Immature natural killer cell (primary cell): Measurements from ENCODE around the gene ANKRD44. TPM values are rescaled to one million over a fixed set of nuclear protein-coding genes. Genes with fewer than 3 reads are reported as not detected.

Source experiments
- DNase-seq, 3 donors: peaks; one replicate each; pipeline ENCODE4 v3.0.0; 2022; ENCODE audit warnings: mixed read lengths in 1 of 3
- H3K27ac Mint-ChIP-seq, 6 donors: one replicate each; pipeline ENCODE4 v1.8.0; 2020; ENCODE audit warnings: mixed read lengths in 6 of 6, mild to moderate bottlenecking in 5 of 6, inconsistent platforms in 4 of 6, moderate library complexity in 3 of 6
- H3K27me3 Mint-ChIP-seq, 3 donors: one replicate each; pipeline ENCODE4 v1.8.0; 2020 to 2021; ENCODE audit warnings: low read depth in 3 of 3, mild to moderate bottlenecking in 3 of 3, mixed read lengths in 3 of 3, moderate library complexity in 3 of 3, inconsistent platforms in 1 of 3
- H3K36me3 Mint-ChIP-seq, 3 donors: one replicate each; pipeline ENCODE4 v1.8.0; 2020; ENCODE audit warnings: mixed read lengths in 3 of 3, inconsistent platforms in 2 of 3, mild to moderate bottlenecking in 2 of 3
- H3K4me1 Mint-ChIP-seq, 2 donors: one replicate each; pipeline ENCODE4 v1.8.0; 2020; ENCODE audit warnings: inconsistent platforms in 2 of 2, mild to moderate bottlenecking in 2 of 2, mixed read lengths in 2 of 2, moderate library complexity in 1 of 2
- H3K4me3 Mint-ChIP-seq, 5 donors: one replicate each; pipeline ENCODE4 v1.8.0; 2020; ENCODE audit warnings: mild to moderate bottlenecking in 5 of 5, mixed read lengths in 5 of 5, inconsistent platforms in 3 of 5, moderate library complexity in 3 of 5
- H3K9me3 Mint-ChIP-seq, 6 donors: one replicate each; pipeline ENCODE4 v1.8.0; 2020; ENCODE audit warnings: mild to moderate bottlenecking in 6 of 6, mixed read lengths in 6 of 6, inconsistent platforms in 4 of 6, moderate library complexity in 3 of 6
- polyA plus RNA-seq, 3 donors: library from polyadenylated mRNA; unstranded; fragments of 300-500 nt; fragmentation: Illumina TruSeq; gene quantifications; one replicate each; pipeline ENCODE4 v1.2.3, GENCODE V29; 2021

Gene ANKRD44
- polyA plus RNA-seq, 3 donors from 2014 or later: 58.0 to 125 (median 65.6) TPM

DNA sequence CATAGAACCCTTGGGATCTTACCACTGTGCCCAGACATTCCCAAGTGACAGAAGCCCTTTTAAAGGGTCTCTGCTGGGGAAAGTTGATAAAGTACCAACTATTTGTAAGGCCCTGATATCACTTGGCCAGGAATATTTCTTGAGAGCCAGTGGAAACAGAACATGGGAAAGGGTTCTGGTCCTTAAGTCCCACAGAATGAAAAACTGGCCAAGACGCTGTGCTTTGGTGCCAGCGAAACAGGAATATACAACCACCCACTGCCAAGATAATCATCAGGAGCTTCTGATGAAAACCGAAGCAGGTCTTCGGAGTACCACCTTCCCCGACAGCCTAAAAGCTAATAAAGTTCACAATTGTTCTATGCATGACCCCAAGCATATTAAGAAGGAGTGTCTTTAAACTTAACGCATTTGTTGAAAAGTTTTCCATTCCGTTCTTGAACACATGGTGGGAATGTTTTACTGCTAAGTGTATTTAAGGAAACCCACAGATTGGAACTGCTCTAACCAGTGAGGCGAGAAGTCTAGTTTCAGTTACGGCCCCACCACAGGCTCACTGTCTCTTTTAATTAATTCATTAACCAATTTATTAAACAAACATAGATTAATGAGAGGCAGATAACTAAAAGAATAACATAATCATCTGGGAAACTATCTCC, 152.6 kb downstream of the ANKRD44 start:
- H3K27me3 Mint-ChIP-seq: peaks cover 0 to 5% (median 2%) of the 10 kb centered on the region in 3 donors
- peak overlapping the region in 4 of 5 donors; percentile 33 to 55 (median 48) for H3K4me3 Mint-ChIP-seq
- H3K4me1 Mint-ChIP-seq: peaks cover 85 to 92% of the 10 kb centered on the region in 2 donors
- no peaks in the 10 kb centered on the region for H3K9me3 Mint-ChIP-seq
- H3K27ac Mint-ChIP-seq: peak overlapping the region; percentile 47 to 88 (median 76)
- DNase-seq: no peak
- H3K36me3 Mint-ChIP-seq: peaks cover 0 to 14% (median 5%) of the 10 kb centered on the region in 3 donors

DNA sequence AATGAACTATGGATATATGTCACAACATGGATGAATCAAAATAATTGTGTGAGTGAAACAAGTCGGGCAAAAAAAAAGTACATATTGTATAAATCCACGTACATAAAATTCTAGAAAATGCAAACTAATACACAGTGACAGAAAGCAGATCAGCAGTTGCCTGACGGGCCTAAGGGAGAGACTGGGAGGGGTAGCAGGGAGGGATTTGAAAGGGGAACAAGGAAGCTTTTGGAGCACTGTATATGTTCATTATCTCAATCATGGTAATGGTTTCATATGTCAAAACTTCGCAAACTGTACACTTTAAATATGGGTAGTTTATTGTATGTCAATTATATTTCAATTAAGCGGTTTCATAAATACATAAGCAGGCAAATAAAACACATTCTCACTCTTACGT, 153.8 kb downstream of the ANKRD44 start:
- Mint-ChIP-seq H3K9me3 (no peaks in the 10 kb centered on the region), H3K27ac (peak overlapping the region in 5 of 6 donors; percentile 4 to 80 (median 36)), H3K4me1 (peaks cover 85 to 92% of the 10 kb centered on the region in 2 donors), H3K36me3 (peaks cover 0 to 14% (median 5%) of the 10 kb centered on the region in 3 donors), H3K27me3 (peaks cover 0 to 5% (median 4%) of the 10 kb centered on the region in 3 donors), H3K4me3 (no peak overlapping the region)
- no peak for DNase-seq

DNA sequence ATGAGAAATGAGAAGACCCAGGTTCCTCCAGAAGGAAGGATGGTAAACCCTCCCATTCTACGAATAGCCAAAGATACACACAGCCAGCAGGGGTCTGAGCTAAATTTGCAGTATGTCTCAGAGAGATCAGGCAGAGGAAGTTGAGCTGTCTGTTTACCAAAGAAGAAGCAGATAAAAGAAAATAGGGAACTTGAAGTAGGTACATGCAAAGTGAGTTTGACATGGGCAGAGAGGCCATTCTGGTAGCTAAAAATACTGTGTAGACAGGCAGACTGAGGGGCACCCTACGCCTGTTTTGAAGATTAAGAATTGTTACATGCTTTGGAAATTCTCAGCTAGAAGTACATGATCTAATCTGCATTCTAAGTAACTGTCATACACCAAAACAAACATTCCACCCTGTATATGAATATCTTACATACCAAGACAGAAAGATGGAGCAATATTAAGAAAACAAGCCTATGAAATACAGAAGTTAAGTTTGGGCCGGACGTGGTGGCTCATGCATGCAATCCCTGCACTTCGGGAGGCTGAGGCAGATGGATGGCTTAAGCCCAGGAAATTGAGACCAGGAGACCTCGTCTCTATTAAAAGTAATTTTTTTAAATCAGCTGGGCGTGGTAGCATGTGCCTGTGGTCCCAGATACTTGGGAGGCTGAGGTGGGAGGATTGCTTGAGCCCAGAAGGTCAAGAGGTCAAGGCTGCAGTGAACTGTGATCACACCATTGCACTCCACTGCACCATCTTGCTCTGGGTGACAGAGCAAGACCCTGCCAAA, 157.9 kb downstream of the ANKRD44 start:
- peaks cover 80 to 90% of the 10 kb centered on the region in 2 donors for H3K4me1 Mint-ChIP-seq
- H3K9me3 Mint-ChIP-seq: no peaks in the 10 kb centered on the region
- peaks cover 0 to 5% (median 3%) of the 10 kb centered on the region in 3 donors for H3K27me3 Mint-ChIP-seq
- peak overlapping the region; percentile 67 to 89 (median 84) for H3K27ac Mint-ChIP-seq
- DNase-seq: no peak
- peaks cover 0 to 14% (median 5%) of the 10 kb centered on the region in 3 donors for H3K36me3 Mint-ChIP-seq
- peak overlapping the region; percentile 47 to 72 (median 61) for H3K4me3 Mint-ChIP-seq

DNA sequence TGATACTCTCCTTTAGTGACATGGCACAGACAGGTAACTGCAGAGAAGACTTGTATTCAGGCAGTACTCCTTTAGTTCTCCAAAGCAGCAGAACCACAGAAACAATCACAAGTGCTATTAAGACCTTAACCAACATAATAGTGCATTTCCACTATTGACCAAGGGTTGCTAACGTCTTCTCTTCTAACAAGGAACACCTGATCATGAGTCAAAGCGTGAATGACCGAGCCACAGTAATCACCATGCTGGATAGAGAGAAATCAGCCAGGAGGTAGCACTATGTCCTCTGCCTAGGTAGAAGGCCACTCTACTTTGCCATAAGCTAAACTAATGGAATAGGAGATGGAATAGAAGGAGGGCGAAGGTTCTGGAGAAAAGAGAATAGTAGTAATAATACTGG, 161.0 kb downstream of the ANKRD44 start:
- H3K36me3 Mint-ChIP-seq: peaks cover 0 to 6% (median 2%) of the 10 kb centered on the region in 3 donors
- H3K4me1 Mint-ChIP-seq: peaks cover 86 to 96% of the 10 kb centered on the region in 2 donors
- no peak for DNase-seq
- H3K9me3 Mint-ChIP-seq: no peaks in the 10 kb centered on the region
- H3K27me3 Mint-ChIP-seq: peaks cover 0 to 3% (median 2%) of the 10 kb centered on the region in 3 donors
- H3K27ac Mint-ChIP-seq: peak overlapping the region in 5 of 6 donors; percentile 7 to 79 (median 44)
- H3K4me3 Mint-ChIP-seq: no peak overlapping the region

DNA sequence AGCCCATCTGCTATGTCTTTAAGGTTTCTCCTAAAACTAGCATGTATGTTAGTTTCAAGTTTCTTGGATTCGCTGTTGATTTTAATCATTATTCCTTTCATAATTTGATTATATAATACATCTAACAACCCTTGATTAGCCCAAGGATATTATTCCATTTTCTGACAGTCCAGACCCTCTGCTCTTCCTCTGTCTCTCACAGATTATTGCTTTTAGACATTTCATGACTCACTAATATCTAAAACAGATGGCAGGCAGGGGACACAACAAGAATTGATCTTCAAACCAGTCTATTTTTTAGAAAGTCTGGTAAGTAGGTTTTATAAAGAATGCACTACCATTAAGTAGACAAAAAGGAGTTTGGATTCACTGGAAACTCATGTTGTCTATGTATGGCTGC, 162.2 kb downstream of the ANKRD44 start:
- Mint-ChIP-seq H3K4me3 (no peak overlapping the region), H3K27me3 (peaks cover 0 to 5% (median 3%) of the 10 kb centered on the region in 3 donors), H3K27ac (peak overlapping the region in 5 of 6 donors; percentile 22 to 84 (median 60)), H3K36me3 (peaks cover 0 to 8% (median 7%) of the 10 kb centered on the region in 3 donors), H3K4me1 (peaks cover 81 to 95% of the 10 kb centered on the region in 2 donors), H3K9me3 (no peaks in the 10 kb centered on the region)
- no peak for DNase-seq

DNA sequence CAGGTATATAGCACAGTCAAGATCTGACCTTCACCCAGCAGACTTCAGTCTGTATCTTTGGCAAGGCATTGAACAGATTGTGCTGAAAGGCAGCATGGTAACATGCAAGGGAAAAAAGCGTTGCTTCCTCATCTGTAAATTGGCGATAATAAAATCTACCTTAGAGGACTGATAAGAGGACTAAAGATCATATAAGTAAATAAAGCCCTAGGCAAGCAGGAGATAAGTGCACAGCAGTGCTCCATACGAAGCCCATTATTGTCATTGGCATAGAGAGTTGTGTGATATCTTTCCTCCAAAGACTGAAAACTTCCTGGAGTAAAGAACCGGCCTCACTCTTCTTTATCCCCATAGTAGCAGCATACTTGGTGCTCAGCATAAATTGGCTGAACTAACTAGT, 162.6 kb downstream of the ANKRD44 start:
- no peak overlapping the region for H3K4me3 Mint-ChIP-seq

DNA sequence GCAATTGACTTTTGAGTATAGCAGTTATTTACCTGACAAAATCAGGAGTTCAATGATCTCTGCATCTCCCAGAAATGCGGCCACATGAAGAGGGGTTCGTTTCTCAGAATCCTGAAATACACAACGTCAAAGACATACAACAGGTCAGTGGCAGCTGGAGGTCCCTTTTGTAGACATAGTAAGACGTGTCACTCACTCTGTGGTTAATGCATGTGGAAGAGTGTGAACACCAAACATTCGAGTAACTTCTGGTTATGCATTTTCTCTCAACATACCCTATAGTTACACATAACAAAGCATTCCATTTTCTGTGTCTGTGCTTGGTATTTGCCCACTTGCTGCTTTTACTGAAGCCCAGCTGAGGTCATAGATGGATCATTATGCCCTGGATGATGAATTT, 163.6 kb downstream of the ANKRD44 start:
- Mint-ChIP-seq H3K4me1 (peaks cover 76 to 93% of the 10 kb centered on the region in 2 donors), H3K27ac (peak overlapping the region; percentile 76 to 90 (median 79)), H3K4me3 (peak overlapping the region; percentile 36 to 63 (median 52)), H3K9me3 (no peaks in the 10 kb centered on the region), H3K27me3 (peaks cover 0 to 3% (median 1%) of the 10 kb centered on the region in 3 donors), H3K36me3 (peaks cover 4 to 8% (median 7%) of the 10 kb centered on the region in 3 donors)
- no peak for DNase-seq

More for the DNA sequence above, 162.6 kb downstream of the ANKRD44 start:
- DNase-seq: no peak
- H3K4me1 Mint-ChIP-seq: peaks cover 77 to 93% of the 10 kb centered on the region in 2 donors
- H3K27me3 Mint-ChIP-seq: peaks cover 0 to 3% (median 3%) of the 10 kb centered on the region in 3 donors
- H3K36me3 Mint-ChIP-seq: peaks cover 0 to 8% (median 7%) of the 10 kb centered on the region in 3 donors
- H3K9me3 Mint-ChIP-seq: no peaks in the 10 kb centered on the region
- peak overlapping the region; percentile 60 to 90 (median 78) for H3K27ac Mint-ChIP-seq

DNA sequence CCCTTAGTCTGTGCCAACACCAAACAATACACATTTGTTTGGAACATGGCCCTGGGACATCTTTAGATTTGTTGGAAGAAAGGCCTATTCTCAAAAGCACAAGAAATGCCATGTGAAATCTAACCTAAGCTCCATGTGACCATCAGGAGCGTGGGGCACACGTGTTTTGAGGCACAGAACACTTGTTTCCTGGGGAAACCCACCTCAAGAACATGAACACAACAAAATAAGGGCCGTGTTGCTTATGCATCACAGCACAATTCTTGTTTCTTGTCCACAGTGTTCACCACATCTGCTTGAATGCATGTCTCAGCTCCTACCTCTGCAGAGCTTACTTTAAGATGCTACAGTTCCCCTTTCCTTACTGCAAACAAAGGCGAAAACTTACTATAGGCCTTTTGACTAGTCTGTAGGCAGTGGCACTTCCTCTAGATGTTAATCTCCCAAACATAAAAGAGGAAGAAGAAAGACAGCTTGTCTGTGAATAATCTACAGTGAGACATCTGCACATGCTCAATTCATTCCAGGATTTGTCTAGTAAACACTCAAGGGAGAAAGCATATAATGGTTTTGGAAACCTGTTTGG, 165.0 kb downstream of the ANKRD44 start:
- peak overlapping the region; percentile 83 to 93 (median 91) for H3K27ac Mint-ChIP-seq
- no peaks in the 10 kb centered on the region for H3K9me3 Mint-ChIP-seq
- H3K4me3 Mint-ChIP-seq: peak overlapping the region in 4 of 5 donors; percentile 11 to 42 (median 26)
- H3K4me1 Mint-ChIP-seq: peaks cover 78 to 93% of the 10 kb centered on the region in 2 donors
- DNase-seq: peak in 1 of 3 donors; percentile 12
- peaks cover 0 to 3% (median 1%) of the 10 kb centered on the region in 3 donors for H3K27me3 Mint-ChIP-seq
- peaks cover 6 to 8% (median 7%) of the 10 kb centered on the region in 3 donors for H3K36me3 Mint-ChIP-seq

DNA sequence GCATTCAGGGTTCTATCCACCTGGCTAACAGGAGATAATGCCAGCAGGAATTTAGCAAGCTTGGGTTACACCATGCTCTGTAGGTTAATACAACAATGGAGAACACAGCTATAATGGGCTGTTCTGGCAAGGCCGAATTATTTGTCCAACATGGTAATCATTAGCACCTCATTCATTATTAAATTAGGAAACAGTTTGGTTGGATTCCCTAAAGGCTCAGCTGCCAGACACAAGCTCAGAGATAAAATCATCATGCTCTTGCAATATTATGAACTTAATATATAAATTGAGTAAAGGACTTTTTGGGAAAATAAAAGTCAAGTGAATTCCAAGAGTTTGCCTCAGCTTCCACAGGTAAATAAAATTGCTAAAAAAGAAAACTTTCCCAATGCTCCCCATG, 166.4 kb downstream of the ANKRD44 start:
- no peak for DNase-seq
- Mint-ChIP-seq H3K9me3 (no peaks in the 10 kb centered on the region), H3K4me1 (peaks cover 81 to 94% of the 10 kb centered on the region in 2 donors), H3K27ac (peak overlapping the region; percentile 50 to 91 (median 86)), H3K27me3 (peaks cover 0 to 3% (median under 1%) of the 10 kb centered on the region in 3 donors), H3K4me3 (peak overlapping the region in 2 of 5 donors; percentile 8 to 19), H3K36me3 (peaks cover 6 to 8% (median 7%) of the 10 kb centered on the region in 3 donors)

DNA sequence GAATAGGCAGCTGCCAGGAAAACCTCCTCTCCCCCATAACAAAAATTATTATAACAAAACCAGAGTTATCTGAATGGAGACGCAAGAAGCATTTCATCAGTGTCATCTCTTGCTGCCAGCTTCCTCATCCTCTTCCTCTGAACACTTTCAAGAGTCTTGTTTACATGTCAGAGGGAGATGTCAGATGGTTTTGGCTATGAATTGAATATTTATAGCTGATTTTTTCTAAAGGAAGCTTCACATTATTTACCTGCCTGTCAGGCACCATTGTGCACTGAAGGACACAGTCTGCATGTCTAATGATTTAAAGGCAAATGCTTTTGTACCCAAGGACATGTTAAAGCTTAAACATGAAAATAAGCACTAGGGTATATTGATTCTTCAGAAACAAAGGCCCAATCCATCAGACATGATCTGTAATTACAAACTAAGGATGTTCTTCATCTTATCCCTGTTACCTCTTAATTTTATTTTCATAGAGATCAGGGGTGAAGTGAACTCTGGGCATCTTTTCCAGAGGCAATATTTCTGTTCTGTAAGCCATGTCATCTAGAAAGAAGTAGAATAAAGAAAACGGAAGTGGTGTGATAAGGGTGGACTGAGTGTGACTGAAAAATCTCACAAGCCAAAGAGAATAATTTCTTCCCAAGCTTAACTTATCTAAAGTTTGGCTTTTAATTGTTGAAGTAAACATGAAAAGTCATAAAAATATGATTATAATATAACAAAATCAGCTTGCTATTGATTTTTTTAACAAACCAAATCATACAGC, 168.7 kb downstream of the ANKRD44 start:
- Mint-ChIP-seq H3K4me1 (peaks cover 81 to 95% of the 10 kb centered on the region in 2 donors), H3K27ac (peak overlapping the region; percentile 81 to 94 (median 91))

DNA sequence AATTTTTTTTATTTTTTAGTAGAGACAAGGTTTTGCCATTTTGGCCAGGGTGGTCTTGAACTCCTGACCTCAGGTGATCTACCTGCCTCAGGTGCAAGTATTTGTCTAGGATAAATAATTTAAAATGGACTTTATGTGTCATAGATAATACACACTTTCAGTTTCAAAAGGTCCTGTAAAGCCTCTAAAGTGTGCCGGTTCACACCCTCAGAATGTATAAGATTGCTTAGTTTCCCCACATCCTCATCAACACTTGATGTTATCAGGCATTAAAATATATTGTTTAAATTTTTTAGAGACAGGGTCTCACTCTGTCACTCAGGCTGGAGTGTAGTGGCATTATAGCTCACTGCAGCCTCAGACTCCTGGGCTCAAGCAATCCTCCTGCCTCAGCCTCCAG, 170.5 kb downstream of the ANKRD44 start:
- Mint-ChIP-seq H3K27me3 (peaks cover 0 to 3% (median 2%) of the 10 kb centered on the region in 3 donors), H3K9me3 (no peaks in the 10 kb centered on the region), H3K4me1 (peaks cover 86 to 95% of the 10 kb centered on the region in 2 donors), H3K36me3 (peaks cover 9 to 18% (median 15%) of the 10 kb centered on the region in 3 donors), H3K27ac (peak overlapping the region; percentile 77 to 94 (median 91)), H3K4me3 (peak overlapping the region; percentile 59 to 77 (median 73))
- peak; percentile 34 to 58 (median 54) for DNase-seq

More for the DNA sequence above, 168.7 kb downstream of the ANKRD44 start:
- Mint-ChIP-seq H3K9me3 (no peaks in the 10 kb centered on the region), H3K36me3 (peaks cover 6 to 8% (median 7%) of the 10 kb centered on the region in 3 donors), H3K27me3 (peaks cover 0 to 3% (median 2%) of the 10 kb centered on the region in 3 donors), H3K4me3 (peak overlapping the region; percentile 51 to 76 (median 55))
- no peak for DNase-seq

DNA sequence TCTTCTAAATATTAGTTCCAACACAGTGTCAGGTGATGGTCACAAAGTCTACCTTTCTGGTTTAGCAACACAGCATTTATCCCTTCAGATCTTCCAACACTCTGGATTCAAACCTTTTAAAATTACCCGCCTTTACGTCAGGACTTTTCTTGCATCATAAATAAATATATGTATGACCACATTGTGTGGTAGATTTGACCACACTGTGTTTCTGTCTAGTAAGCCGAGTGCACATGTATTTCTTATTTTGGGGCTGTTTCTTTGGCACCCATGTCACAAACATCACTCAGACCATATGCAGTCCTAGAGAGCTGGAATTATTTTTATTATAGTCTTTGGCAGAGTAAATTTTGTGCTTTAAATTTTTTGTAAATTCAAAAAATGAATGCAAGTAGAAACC, 172.1 kb downstream of the ANKRD44 start:
- H3K4me1 Mint-ChIP-seq: peaks cover 82 to 95% of the 10 kb centered on the region in 2 donors
- peaks cover 0 to 2% (median under 1%) of the 10 kb centered on the region in 3 donors for H3K27me3 Mint-ChIP-seq
- no peaks in the 10 kb centered on the region for H3K9me3 Mint-ChIP-seq
- DNase-seq: peak in 1 of 3 donors; percentile 24
- peak overlapping the region in 4 of 5 donors; percentile 22 to 60 (median 42) for H3K4me3 Mint-ChIP-seq
- H3K27ac Mint-ChIP-seq: peak overlapping the region; percentile 63 to 91 (median 78)
- H3K36me3 Mint-ChIP-seq: peaks cover 10 to 22% (median 13%) of the 10 kb centered on the region in 3 donors
